CD14-positive monocyte (primary cell): ENCODE results near the gene AQP7. TPM values are rescaled to one million over a fixed set of nuclear protein-coding genes. Genes with fewer than 3 reads are reported as not detected.

Experiments
- DNase-seq, 3 donors: peaks; one replicate each; pipeline ENCODE4 v3.0.0-alpha.2; 2011 to 2022
- H2AFZ ChIP-seq: 2 replicates; pipeline ENCODE4 v1.6.0; 2012; ENCODE audit warnings: mild to moderate bottlenecking, low read depth, low read length, inconsistent platforms; ENCODE audit not compliant: insufficient read depth, poor library complexity, severe bottlenecking
- H3K27ac ChIP-seq, 2 donors: 1 replicate in 1 of 2; 2 replicates in 1 of 2; pipeline ENCODE4 v1.5.1; 2012 to 2013; ENCODE audit warnings: low read length in 2 of 2, control low read depth in 1 of 2, inconsistent platforms in 1 of 2, low read depth in 1 of 2, mild to moderate bottlenecking in 1 of 2
- H3K27me3 ChIP-seq, 2 donors: one replicate each; pipeline versions ENCODE4 v1.6.0 to v1.6.1; 2011 to 2013; ENCODE audit warnings: low read length in 2 of 2; ENCODE audit not compliant: control insufficient read depth in 2 of 2, insufficient read depth in 2 of 2
- H3K36me3 ChIP-seq, 2 donors: replicated peaks in 1 of 2; 1 replicate in 1 of 2; 2 replicates in 1 of 2; pipeline versions ENCODE4 v1.5.1 to v1.6.1; 2012 to 2013; ENCODE audit warnings: low read length in 2 of 2, control low read depth in 1 of 2, inconsistent platforms in 1 of 2, mild to moderate bottlenecking in 1 of 2; ENCODE audit not compliant: insufficient read depth in 2 of 2, control insufficient read depth in 1 of 2
- H3K4me1 ChIP-seq, 2 donors: 1 replicate in 1 of 2; 2 replicates in 1 of 2; pipeline versions ENCODE4 v1.5.1 to v1.6.1; 2012 to 2013; ENCODE audit warnings: low read length in 2 of 2, control low read depth in 1 of 2, inconsistent platforms in 1 of 2, mild to moderate bottlenecking in 1 of 2, moderate library complexity in 1 of 2; ENCODE audit not compliant: insufficient read depth in 2 of 2, control insufficient read depth in 1 of 2
- H3K4me2 ChIP-seq: replicated peaks from 2 replicates; pipeline ENCODE3; 2012; ENCODE audit warnings: low read length, moderate library complexity, mild to moderate bottlenecking; ENCODE audit not compliant: poor library complexity, severe bottlenecking; ENCODE audit errors: extremely low read depth
- H3K4me3 ChIP-seq, 3 experiments: fragments of 200-600 bp in 1 of 3; sonication (generic) in 1 of 3; replicated peaks in 1 of 3; 1 replicate in 2 of 3; 2 replicates in 1 of 3; pipeline ENCODE4 v1.5.1; 2011 to 2013; ENCODE audit warnings: low read length in 3 of 3, mild to moderate bottlenecking in 3 of 3, control low read depth in 2 of 3, low read depth in 2 of 3, inconsistent platforms in 1 of 3, moderate library complexity in 1 of 3
- H3K79me2 ChIP-seq: 2 replicates; pipeline ENCODE4 v1.6.0; 2012; ENCODE audit warnings: mild to moderate bottlenecking, control low read depth, inconsistent platforms, low read length, moderate library complexity; ENCODE audit not compliant: insufficient read depth
- H3K9ac ChIP-seq: 2 replicates; pipeline ENCODE4 v1.6.0; 2017; ENCODE audit warnings: low read length, mild to moderate bottlenecking; ENCODE audit not compliant: insufficient read depth, poor library complexity, severe bottlenecking
- H3K9me3 ChIP-seq, 2 donors: replicated peaks in 1 of 2; 1 replicate in 1 of 2; 2 replicates in 1 of 2; pipeline versions ENCODE4 v1.5.1 to v1.6.1; 2012 to 2013; ENCODE audit warnings: low read length in 2 of 2, control low read depth in 1 of 2; ENCODE audit not compliant: control insufficient read depth in 1 of 2, insufficient read depth in 1 of 2
- H4K20me1 ChIP-seq: 2 replicates; pipeline ENCODE4 v1.6.0; 2012; ENCODE audit warnings: mild to moderate bottlenecking, low read length, control low read depth, moderate library complexity; ENCODE audit not compliant: insufficient read depth
- H3K27ac Mint-ChIP-seq, 7 donors: one replicate each; pipeline ENCODE4 v1.8.0; 2020; ENCODE audit warnings: mild to moderate bottlenecking in 7 of 7, mixed read lengths in 7 of 7, moderate library complexity in 6 of 7, inconsistent platforms in 2 of 7
- H3K27me3 Mint-ChIP-seq, 3 donors: one replicate each; pipeline ENCODE4 v1.8.0; 2021 to 2022; ENCODE audit warnings: low read depth in 3 of 3, mild to moderate bottlenecking in 3 of 3, mixed read lengths in 3 of 3, moderate library complexity in 3 of 3, inconsistent platforms in 1 of 3
- H3K36me3 Mint-ChIP-seq, 2 donors: one replicate each; pipeline ENCODE4 v1.8.0; 2020; ENCODE audit warnings: mixed read lengths in 2 of 2, inconsistent platforms in 1 of 2, mild to moderate bottlenecking in 1 of 2
- H3K4me1 Mint-ChIP-seq: one replicate; pipeline ENCODE4 v1.8.0; 2020; ENCODE audit warnings: mild to moderate bottlenecking, mixed read lengths
- H3K4me3 Mint-ChIP-seq, 2 donors: one replicate each; pipeline ENCODE4 v1.8.0; 2020; ENCODE audit warnings: mild to moderate bottlenecking in 2 of 2, mixed read lengths in 2 of 2, moderate library complexity in 1 of 2
- H3K9me3 Mint-ChIP-seq, 7 donors: one replicate each; pipeline ENCODE4 v1.8.0; 2020 to 2022; ENCODE audit warnings: mixed read lengths in 7 of 7, mild to moderate bottlenecking in 6 of 7, moderate library complexity in 6 of 7, inconsistent platforms in 2 of 7
- CTCF ChIP-seq: fragments of 200-600 bp; IDR thresholded peaks from one replicate; pipeline ENCODE4 v1.8.0; 2022; ENCODE audit warnings: antibody characterized with exemption, mild to moderate bottlenecking
- WGBS: methylation state at CpG from one replicate; pipeline ENCODE4 v1.1.5; 2013; ENCODE audit warnings: missing lambda C conversion rate; ENCODE audit not compliant: insufficient coverage; 5-methylcytosine and 5-hydroxymethylcytosine counted together
- intact Hi-C, 2 donors: fragments of 100-400 bp; cut with micrococcal nuclease; formaldehyde crosslinking; loops; one replicate each; pipeline versions ENCODE4 v1.15.0 to v1.15.1; 2023
- polyA plus RNA-seq, 3 donors: library from polyadenylated mRNA; depleted of rRNA in 1 of 3; unstranded in 2 of 3; stranded (reverse) in 1 of 3; fragments of 300-500 nt in 2 of 3; fragments of >200 nt in 1 of 3; fragmentation: Illumina TruSeq in 2 of 3; gene quantifications; 1 replicate in 2 of 3; 2 replicates in 1 of 3; pipeline ENCODE4 v1.2.3, GENCODE V29; 2012 to 2021

Gene AQP7
- polyA plus RNA-seq, 3 donors = not detected

- H3K4me3 Mint-ChIP-seq = no peak overlapping the region
- TF ChIP-seq CTCF = no peak
- H3K36me3 Mint-ChIP-seq = no peaks in the 10 kb centered on the region
Measured at GRCh38 chr9:33381231-33381791, 21.1 kb downstream of the AQP7 start.

GRCh38 chr9:33380390-33381094, 21.8 kb downstream of the AQP7 start:
- no peaks in the 10 kb centered on the region for H3K79me2 ChIP-seq
- H3K4me2 ChIP-seq = no peak overlapping the region
- Mint-ChIP-seq H3K4me1 (peaks cover 10% of the 10 kb centered on the region), H3K27me3 (peaks cover 0 to 3% (median 0%) of the 10 kb centered on the region in 3 donors), H3K36me3 (no peaks in the 10 kb centered on the region), H3K27ac (no peak overlapping the region), H3K9me3 (peaks cover 0 to 2% (median 0%) of the 10 kb centered on the region in 7 donors), H3K4me3 (no peak overlapping the region)
- H3K4me1 ChIP-seq = peaks cover under 1 to 5% of the 10 kb centered on the region in 2 donors
- DNase-seq = no peak
- TF ChIP-seq CTCF = no peak
- 95% methylated on average over 5 of the region's 5 CpGs for WGBS
- no peaks in the 10 kb centered on the region for H3K9me3 ChIP-seq
- no peak overlapping the region for H2AFZ ChIP-seq
- no peak overlapping the region for H3K9ac ChIP-seq
- no peaks in the 10 kb centered on the region for H3K36me3 ChIP-seq
- H3K27ac ChIP-seq = no peak overlapping the region
- intact Hi-C loops = no loop called here
- no peaks in the 10 kb centered on the region for H3K27me3 ChIP-seq
- H4K20me1 ChIP-seq = no peaks in the 10 kb centered on the region
- H3K4me3 ChIP-seq = no peak overlapping the region

More at GRCh38 chr9:33381231-33381791, 21.1 kb downstream of the AQP7 start:
- Histone ChIP-seq H2AFZ (no peak overlapping the region), H3K27me3 (no peaks in the 10 kb centered on the region), H3K36me3 (no peaks in the 10 kb centered on the region), H4K20me1 (no peaks in the 10 kb centered on the region), H3K27ac (no peak overlapping the region), H3K9me3 (no peaks in the 10 kb centered on the region), H3K79me2 (no peaks in the 10 kb centered on the region), H3K4me2 (no peak overlapping the region), H3K4me1 (peaks cover 0 to 1% of the 10 kb centered on the region in 2 donors), H3K4me3 (no peak overlapping the region), H3K9ac (no peak overlapping the region)
- intact Hi-C loops = no loop called here
- DNase-seq = no peak
- Mint-ChIP-seq H3K9me3 (peaks cover 0 to 2% (median 0%) of the 10 kb centered on the region in 7 donors), H3K4me1 (peaks cover 3% of the 10 kb centered on the region), H3K27me3 (peaks cover 0 to 3% (median 0%) of the 10 kb centered on the region in 3 donors), H3K27ac (no peak overlapping the region)
- WGBS = 92% methylated on average over 3 of the region's 11 CpGs
